ENCODE results near the gene CEACAM19. TPM values are rescaled to one million over a fixed set of nuclear protein-coding genes. Genes with fewer than 3 reads are reported as not detected.
A peak's percentile ranks its signal among the peaks of the same experiment; 100 is the strongest.

CEACAM19 gene
- total and polyA plus RNA-seq, 2 of the 8 experiments (the other 6 are each of a cell fraction or from before 2014, with no cell fraction given), result 3.1 to 3.4 TPM

DNA sequence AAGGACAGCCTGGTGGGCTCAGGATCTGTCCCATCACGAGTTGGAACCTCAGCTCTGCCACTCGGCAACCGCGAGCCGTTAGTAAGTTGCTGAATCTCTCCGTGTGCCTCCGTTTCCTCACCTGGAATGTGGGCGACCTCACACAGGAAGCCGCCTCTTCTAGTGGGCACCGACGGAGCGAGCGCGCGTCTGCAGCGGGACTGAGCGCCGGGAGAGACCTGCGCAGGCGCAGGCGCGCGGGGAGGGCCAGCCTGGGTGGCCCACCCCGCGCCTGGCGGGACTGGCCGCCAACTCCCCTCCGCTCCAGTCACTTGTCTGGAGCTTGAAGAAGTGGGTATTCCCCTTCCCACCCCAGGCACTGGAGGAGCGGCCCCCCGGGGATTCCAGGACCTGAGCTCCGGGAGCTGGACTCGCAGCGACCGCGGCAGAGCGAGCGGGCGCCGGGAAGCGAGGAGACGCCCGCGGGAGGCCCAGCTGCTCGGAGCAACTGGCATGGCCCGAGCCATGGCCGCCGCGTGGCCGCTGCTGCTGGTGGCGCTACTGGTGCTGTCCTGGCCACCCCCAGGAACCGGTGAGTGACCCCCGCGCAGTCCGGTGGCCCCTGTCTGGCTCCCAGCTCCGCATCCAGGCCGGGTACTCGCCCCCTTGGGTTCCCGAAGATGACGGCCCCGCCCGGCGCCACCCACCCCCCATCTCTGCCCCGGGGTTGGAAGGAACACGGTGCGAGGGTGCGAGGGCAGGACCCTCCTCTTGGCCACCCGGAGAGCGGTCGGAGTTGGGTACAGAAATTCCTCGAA is 27.5 kb upstream of the CEACAM19 start, which contains the start of gene PVR (continued):
- TF ChIP-seq CBX5 (IDR thresholded peaks at IDR 0.05; ENCODE audit: low read depth, low read length) (no peak), RAD21 (IDR thresholded peaks at IDR 0.05 in 1 of 2, conservative IDR thresholded peaks at IDR 0.05 in 1 of 2; ENCODE audit: low read depth in 2 of 2, low read length in 2 of 2) (no peak), EZH2 (IDR thresholded peaks at IDR 0.05; ENCODE audit: low read depth, low read length, severe bottlenecking) (peak; percentile 34), GTF2F1 (IDR thresholded peaks at IDR 0.05; ENCODE audit: borderline replicate concordance, low read depth, low read length) (no peak), GABPA (IDR thresholded peaks at IDR 0.05; ENCODE audit: borderline replicate concordance, insufficient read depth, low read length) (no peak), SP1 (IDR thresholded peaks at IDR 0.05; ENCODE audit: low read depth, low read length) (no peak), POLR2AphosphoS5 (IDR thresholded peaks at IDR 0.05; ENCODE audit: low read depth, low read length) (0 out of 2 replicates have a peak, but pooled peaks have one; percentile 11), SRF (IDR thresholded peaks at IDR 0.05; ENCODE audit: low read depth, low read length) (no peak), RXRA (IDR thresholded peaks at IDR 0.05; ENCODE audit: insufficient read depth, low read depth, low read length) (no peak), FOSL1 (IDR thresholded peaks at IDR 0.05; ENCODE audit: insufficient read depth, low read depth, low read length) (no peak), JUND (IDR thresholded peaks at IDR 0.05; ENCODE audit: low read length) (no peak), PHF8 (conservative IDR thresholded peaks at IDR 0.05; ENCODE audit: low read depth, low read length) (peak; percentile 65; the same call in 1 of the 2 replicates), POLR2A (IDR thresholded peaks at IDR 0.05; ENCODE audit: control extremely low read depth in 1 of 2, low read depth in 2 of 2, low read length in 2 of 2) (peak in 1 of 2 experiments; percentile 20; a peak in 1 of 3 replicates), CBX8 (IDR thresholded peaks at IDR 0.05; ENCODE audit: borderline replicate concordance, low read depth, low read length) (no peak), ASH2L (IDR thresholded peaks at IDR 0.05; ENCODE audit: low read length) (peak; percentile 62), TBP (IDR thresholded peaks at IDR 0.05; ENCODE audit: low read depth, low read length) (peak; percentile 65; the same call in 1 of the 2 replicates), MAFK (IDR thresholded peaks at IDR 0.05; ENCODE audit: low read depth, low read length) (no peak), TAF1 (IDR thresholded peaks at IDR 0.05; ENCODE audit: low read depth, low read length) (peak; percentile 77), CTBP2 (IDR thresholded peaks at IDR 0.05; ENCODE audit: borderline replicate concordance, insufficient read depth, insufficient read length, low read length) (peak; percentile 63), YY1 (IDR thresholded peaks at IDR 0.05; ENCODE audit: low read depth, low read length) (peak; percentile 79; the same call in 1 of the 2 replicates), RNF2 (IDR thresholded peaks at IDR 0.05; ENCODE audit: borderline replicate concordance, low read depth, low read length, missing control alignments, poor library complexity, severe bottlenecking) (no peak)
- TF ChIP-seq, protein P1, sequence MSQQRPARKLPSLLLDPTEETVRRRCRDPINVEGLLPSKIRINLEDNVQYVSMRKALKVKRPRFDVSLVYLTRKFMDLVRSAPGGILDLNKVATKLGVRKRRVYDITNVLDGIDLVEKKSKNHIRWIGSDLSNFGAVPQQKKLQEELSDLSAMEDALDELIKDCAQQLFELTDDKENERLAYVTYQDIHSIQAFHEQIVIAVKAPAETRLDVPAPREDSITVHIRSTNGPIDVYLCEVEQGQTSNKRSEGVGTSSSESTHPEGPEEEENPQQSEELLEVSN (IDR thresholded peaks at IDR 0.05), result peak; percentile 19; the same call in 1 of the 2 replicates
- TF ChIP-seq, protein P2, sequence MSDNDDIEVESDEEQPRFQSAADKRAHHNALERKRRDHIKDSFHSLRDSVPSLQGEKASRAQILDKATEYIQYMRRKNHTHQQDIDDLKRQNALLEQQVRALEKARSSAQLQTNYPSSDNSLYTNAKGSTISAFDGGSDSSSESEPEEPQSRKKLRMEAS (IDR thresholded peaks at IDR 0.05), result peak; percentile 60; the same call in 1 of the 2 replicates
